ENCODE results near the gene UNC5A. TPM values are rescaled to one million over a fixed set of nuclear protein-coding genes. Genes with fewer than 3 reads are reported as not detected.

Gene UNC5A
- polyA plus RNA-seq (2013) = 0.01 TPM

- POLR2A ChIA-PET = no interaction called here
- H3K4me1 ChIP-seq (ENCODE audit: control extremely low read depth in 1 of 4, control insufficient read depth in 4 of 4, insufficient read depth in 4 of 4, low read length in 3 of 4) = peaks cover 0 to 21% (median 17%) of the 10 kb centered on the region in 4 experiments
- H3K9me3 ChIP-seq (ENCODE audit: control extremely low read depth in 1 of 5, control insufficient read depth in 4 of 5, insufficient read depth in 2 of 5, low read depth in 1 of 5, low read length in 4 of 5) = no peaks in the 10 kb centered on the region
- peaks cover 4 to 94% (median 39%) of the 10 kb centered on the region in 5 experiments for H3K27me3 ChIP-seq (replicated peaks in 2 of 5; ENCODE audit: control insufficient read depth in 4 of 5, insufficient read depth in 5 of 5, low read length in 4 of 5)
- peak within 1 kb of the TSS in 6 of 7 experiments; percentile 29 to 71 (median 57) for H3K4me3 ChIP-seq (ENCODE audit: control insufficient read depth in 1 of 7, extremely low read depth in 1 of 7, insufficient read depth in 4 of 7, low read depth in 2 of 7, low read length in 6 of 7)
- CTCF ChIA-PET = no interaction called here
- H3K36me3 ChIP-seq (ENCODE audit: control insufficient read depth in 4 of 4, insufficient read depth in 4 of 4, low read length in 3 of 4) = no peaks in the 10 kb centered on the region
- DNase-seq = peak; percentile 38 to 72 (median 68)
- no peak within 1 kb of the TSS for H3K27ac ChIP-seq (ENCODE audit: insufficient read depth in 1 of 2, low read depth in 1 of 2, low read length in 2 of 2, poor library complexity in 1 of 2, severe bottlenecking in 2 of 2)
- under 1% methylated on average over 47 of the region's 65 CpGs for WGBS (ENCODE audit: insufficient coverage)
These were observed at the start of gene UNC5A for GRCh38 chr5:176810081-176810597. Gene UNC5A, plus strand, starts transcription at chr5:176810559. Its CDS starts 192 bp downstream, at chr5:176810751.

- no peak for DNase-seq
- H3K4me1 ChIP-seq (ENCODE audit: control extremely low read depth in 1 of 4, control insufficient read depth in 4 of 4, insufficient read depth in 4 of 4, low read length in 3 of 4) = no peaks in the 10 kb centered on the region
- CTCF ChIA-PET = no interaction called here
- H3K4me3 ChIP-seq (ENCODE audit: control insufficient read depth in 1 of 7, extremely low read depth in 1 of 7, insufficient read depth in 4 of 7, low read depth in 2 of 7, low read length in 6 of 7) = no peak overlapping the region
- POLR2A ChIA-PET = no interaction called here
- no peak overlapping the region for H3K27ac ChIP-seq (ENCODE audit: insufficient read depth in 1 of 2, low read depth in 1 of 2, low read length in 2 of 2, poor library complexity in 1 of 2, severe bottlenecking in 2 of 2)
- no peaks in the 10 kb centered on the region for H3K36me3 ChIP-seq (ENCODE audit: control insufficient read depth in 4 of 4, insufficient read depth in 4 of 4, low read length in 3 of 4)
- WGBS (ENCODE audit: insufficient coverage) = 100% methylated on average over 1 of the region's 2 CpGs
- H3K27me3 ChIP-seq (replicated peaks in 2 of 5; ENCODE audit: control insufficient read depth in 4 of 5, insufficient read depth in 5 of 5, low read length in 4 of 5) = peaks cover 0 to 12% (median 4%) of the 10 kb centered on the region in 5 experiments
- H3K9me3 ChIP-seq (ENCODE audit: control extremely low read depth in 1 of 5, control insufficient read depth in 4 of 5, insufficient read depth in 2 of 5, low read depth in 1 of 5, low read length in 4 of 5) = peaks cover 0 to 12% (median 6%) of the 10 kb centered on the region in 5 experiments
These were observed 48.6 kb upstream of the UNC5A start for GRCh38 chr5:176761755-176762154.

GRCh38 chr5:176762489-176762888 is 47.9 kb upstream of the UNC5A start:
- Histone ChIP-seq H3K4me1 (ENCODE audit: control extremely low read depth in 1 of 4, control insufficient read depth in 4 of 4, insufficient read depth in 4 of 4, low read length in 3 of 4) (no peaks in the 10 kb centered on the region), H3K4me3 (ENCODE audit: control insufficient read depth in 1 of 7, extremely low read depth in 1 of 7, insufficient read depth in 4 of 7, low read depth in 2 of 7, low read length in 6 of 7) (no peak overlapping the region), H3K9me3 (ENCODE audit: control extremely low read depth in 1 of 5, control insufficient read depth in 4 of 5, insufficient read depth in 2 of 5, low read depth in 1 of 5, low read length in 4 of 5) (peaks cover 0 to 12% (median 6%) of the 10 kb centered on the region in 5 experiments), H3K27ac (ENCODE audit: insufficient read depth in 1 of 2, low read depth in 1 of 2, low read length in 2 of 2, poor library complexity in 1 of 2, severe bottlenecking in 2 of 2) (no peak overlapping the region), H3K36me3 (ENCODE audit: control insufficient read depth in 4 of 4, insufficient read depth in 4 of 4, low read length in 3 of 4) (no peaks in the 10 kb centered on the region), H3K27me3 (replicated peaks in 2 of 5; ENCODE audit: control insufficient read depth in 4 of 5, insufficient read depth in 5 of 5, low read length in 4 of 5) (peaks cover 1 to 11% (median 4%) of the 10 kb centered on the region in 5 experiments)
- WGBS (ENCODE audit: insufficient coverage) = 72% methylated on average over 6 of the region's 9 CpGs
- ChIA-PET POLR2A (no interaction called here), CTCF (no interaction called here)
- DNase-seq = no peak

GRCh38 chr5:176765687-176766086 is 44.7 kb upstream of the UNC5A start:
- Histone ChIP-seq H3K9me3 (ENCODE audit: control extremely low read depth in 1 of 5, control insufficient read depth in 4 of 5, insufficient read depth in 2 of 5, low read depth in 1 of 5, low read length in 4 of 5) (peaks cover 0 to 12% (median 6%) of the 10 kb centered on the region in 5 experiments), H3K4me3 (ENCODE audit: control insufficient read depth in 1 of 7, extremely low read depth in 1 of 7, insufficient read depth in 4 of 7, low read depth in 2 of 7, low read length in 6 of 7) (no peak overlapping the region), H3K27ac (ENCODE audit: insufficient read depth in 1 of 2, low read depth in 1 of 2, low read length in 2 of 2, poor library complexity in 1 of 2, severe bottlenecking in 2 of 2) (no peak overlapping the region), H3K4me1 (ENCODE audit: control extremely low read depth in 1 of 4, control insufficient read depth in 4 of 4, insufficient read depth in 4 of 4, low read length in 3 of 4) (no peaks in the 10 kb centered on the region), H3K36me3 (ENCODE audit: control insufficient read depth in 4 of 4, insufficient read depth in 4 of 4, low read length in 3 of 4) (no peaks in the 10 kb centered on the region), H3K27me3 (replicated peaks in 2 of 5; ENCODE audit: control insufficient read depth in 4 of 5, insufficient read depth in 5 of 5, low read length in 4 of 5) (peaks cover 2 to 21% (median 6%) of the 10 kb centered on the region in 5 experiments)
- 100% methylated on average over 1 of the region's 1 CpG for WGBS (ENCODE audit: insufficient coverage)
- CTCF ChIA-PET = no interaction called here
- POLR2A ChIA-PET = no interaction called here
- DNase-seq = no peak

- H3K27ac ChIP-seq (ENCODE audit: insufficient read depth in 1 of 2, low read depth in 1 of 2, low read length in 2 of 2, poor library complexity in 1 of 2, severe bottlenecking in 2 of 2) = no peak overlapping the region
- H3K27me3 ChIP-seq (replicated peaks in 2 of 5; ENCODE audit: control insufficient read depth in 4 of 5, insufficient read depth in 5 of 5, low read length in 4 of 5) = peaks cover 0 to 30% (median 6%) of the 10 kb centered on the region in 5 experiments
- no peak overlapping the region for H3K4me3 ChIP-seq (ENCODE audit: control insufficient read depth in 1 of 7, extremely low read depth in 1 of 7, insufficient read depth in 4 of 7, low read depth in 2 of 7, low read length in 6 of 7)
- H3K9me3 ChIP-seq (ENCODE audit: control extremely low read depth in 1 of 5, control insufficient read depth in 4 of 5, insufficient read depth in 2 of 5, low read depth in 1 of 5, low read length in 4 of 5) = peaks cover 0 to 23% (median 6%) of the 10 kb centered on the region in 5 experiments
- DNase-seq = no peak
- WGBS (ENCODE audit: insufficient coverage) = 85% methylated on average over 10 of the region's 10 CpGs
- H3K36me3 ChIP-seq (ENCODE audit: control insufficient read depth in 4 of 4, insufficient read depth in 4 of 4, low read length in 3 of 4) = no peaks in the 10 kb centered on the region
- H3K4me1 ChIP-seq (ENCODE audit: control extremely low read depth in 1 of 4, control insufficient read depth in 4 of 4, insufficient read depth in 4 of 4, low read length in 3 of 4) = no peaks in the 10 kb centered on the region
- ChIA-PET CTCF (no interaction called here), POLR2A (no interaction called here)
These were observed 42.0 kb upstream of the UNC5A start for GRCh38 chr5:176768174-176768970.

- H3K4me1 ChIP-seq (ENCODE audit: control extremely low read depth in 1 of 4, control insufficient read depth in 4 of 4, insufficient read depth in 4 of 4, low read length in 3 of 4) = no peaks in the 10 kb centered on the region
- H3K27ac ChIP-seq (ENCODE audit: insufficient read depth in 1 of 2, low read depth in 1 of 2, low read length in 2 of 2, poor library complexity in 1 of 2, severe bottlenecking in 2 of 2) = no peak overlapping the region
- WGBS (ENCODE audit: insufficient coverage) = 88% methylated on average over 6 of the region's 9 CpGs
- H3K4me3 ChIP-seq (ENCODE audit: control insufficient read depth in 1 of 7, extremely low read depth in 1 of 7, insufficient read depth in 4 of 7, low read depth in 2 of 7, low read length in 6 of 7) = no peak overlapping the region
- peaks cover 0 to 23% (median 6%) of the 10 kb centered on the region in 5 experiments for H3K9me3 ChIP-seq (ENCODE audit: control extremely low read depth in 1 of 5, control insufficient read depth in 4 of 5, insufficient read depth in 2 of 5, low read depth in 1 of 5, low read length in 4 of 5)
- H3K36me3 ChIP-seq (ENCODE audit: control insufficient read depth in 4 of 4, insufficient read depth in 4 of 4, low read length in 3 of 4) = no peaks in the 10 kb centered on the region
- H3K27me3 ChIP-seq (replicated peaks in 2 of 5; ENCODE audit: control insufficient read depth in 4 of 5, insufficient read depth in 5 of 5, low read length in 4 of 5) = peaks cover 1 to 45% (median 9%) of the 10 kb centered on the region in 5 experiments
- no peak for DNase-seq
- ChIA-PET POLR2A (no interaction called here), CTCF (no interaction called here)
These were observed 40.4 kb upstream of the UNC5A start for GRCh38 chr5:176769911-176770310.

- 94% methylated on average over 5 of the region's 8 CpGs for WGBS (ENCODE audit: insufficient coverage)
- ChIA-PET POLR2A (no interaction called here), CTCF (no interaction called here)
- Histone ChIP-seq H3K27me3 (replicated peaks in 2 of 5; ENCODE audit: control insufficient read depth in 4 of 5, insufficient read depth in 5 of 5, low read length in 4 of 5) (peaks cover 2 to 50% (median 8%) of the 10 kb centered on the region in 5 experiments), H3K9me3 (ENCODE audit: control extremely low read depth in 1 of 5, control insufficient read depth in 4 of 5, insufficient read depth in 2 of 5, low read depth in 1 of 5, low read length in 4 of 5) (peaks cover 0 to 22% (median 5%) of the 10 kb centered on the region in 5 experiments), H3K4me1 (ENCODE audit: control extremely low read depth in 1 of 4, control insufficient read depth in 4 of 4, insufficient read depth in 4 of 4, low read length in 3 of 4) (no peaks in the 10 kb centered on the region), H3K36me3 (ENCODE audit: control insufficient read depth in 4 of 4, insufficient read depth in 4 of 4, low read length in 3 of 4) (no peaks in the 10 kb centered on the region), H3K27ac (ENCODE audit: insufficient read depth in 1 of 2, low read depth in 1 of 2, low read length in 2 of 2, poor library complexity in 1 of 2, severe bottlenecking in 2 of 2) (no peak overlapping the region), H3K4me3 (ENCODE audit: control insufficient read depth in 1 of 7, extremely low read depth in 1 of 7, insufficient read depth in 4 of 7, low read depth in 2 of 7, low read length in 6 of 7) (no peak overlapping the region)
- DNase-seq = no peak
These were observed 39.9 kb upstream of the UNC5A start for GRCh38 chr5:176770431-176770830.
